NCI-H1694 (cell line): ENCODE results near the gene TOP3A.
A peak's percentile ranks its signal among the peaks of the same experiment; 100 is the strongest.

Source experiments
- DNase-seq: peaks from one replicate; lab custom pipeline; 2025; lab: John Stamatoyannopoulos, UW

TOP3A gene

GRCh38 chr17:18280249-18280648, 34.5 kb downstream of the TOP3A start:
- no peak for DNase-seq

- DNase-seq = no peak
These were observed 35.9 kb downstream of the TOP3A start for GRCh38 chr17:18278867-18279266.

- DNase-seq = no peak
These were observed 37.7 kb downstream of the TOP3A start for GRCh38 chr17:18277076-18277475.

GRCh38 chr17:18270046-18270931, 44.5 kb downstream of the TOP3A start:
- no peak for DNase-seq

GRCh38 chr17:18267927-18268711, 46.7 kb downstream of the TOP3A start:
- no peak for DNase-seq

- no peak for DNase-seq
These were observed 47.4 kb downstream of the TOP3A start for GRCh38 chr17:18267366-18267765.

GRCh38 chr17:18263885-18264682, 50.7 kb downstream of the TOP3A start:
- no peak for DNase-seq

- no peak for DNase-seq
These were observed 52.2 kb downstream of the TOP3A start for GRCh38 chr17:18262641-18263040.

GRCh38 chr17:18262111-18262510, 52.7 kb downstream of the TOP3A start:
- DNase-seq = no peak

- no peak for DNase-seq
These were observed 53.1 kb downstream of the TOP3A start for GRCh38 chr17:18261659-18262058.

GRCh38 chr17:18261146-18261515, 53.7 kb downstream of the TOP3A start:
- no peak for DNase-seq

- peak; percentile 94 for DNase-seq
These were observed 54.3 kb downstream of the TOP3A start, which contains the start of gene MIEF2 for GRCh38 chr17:18260332-18261145. MIEF2 (plus strand) TSS chr17:18260662; CDS start chr17:18262721, 2,059 bp downstream.

- no peak for DNase-seq
These were observed 55.0 kb downstream of the TOP3A start for GRCh38 chr17:18259621-18260331.

GRCh38 chr17:18258356-18259038, 56.3 kb downstream of the TOP3A start, which contains the start of gene FLII:
FLII (minus strand) TSS chr17:18258738; CDS start chr17:18258690, 48 bp downstream.
- no peak for DNase-seq

GRCh38 chr17:18257982-18258355, 56.8 kb downstream of the TOP3A start:
- DNase-seq = no peak

GRCh38 chr17:18257268-18257981, 57.4 kb downstream of the TOP3A start:
- no peak for DNase-seq

GRCh38 chr17:18256776-18257175, 58.0 kb downstream of the TOP3A start:
- DNase-seq = no peak

GRCh38 chr17:18256351-18256750, 58.4 kb downstream of the TOP3A start:
- no peak for DNase-seq

- DNase-seq = no peak
These were observed 59.7 kb downstream of the TOP3A start for GRCh38 chr17:18254888-18255649.
